NCI-H1694 (cell line): Measurements from ENCODE around the gene DNAAF8.
"Not testable (repeated sequence)": the region's sequence is repeated elsewhere in the genome, so short reads cannot be mapped to it uniquely, and the experiment has no call there.

Source experiments
- DNase-seq: peaks from one replicate; lab custom pipeline; 2025; lab: John Stamatoyannopoulos, UW

Gene DNAAF8

DNA sequence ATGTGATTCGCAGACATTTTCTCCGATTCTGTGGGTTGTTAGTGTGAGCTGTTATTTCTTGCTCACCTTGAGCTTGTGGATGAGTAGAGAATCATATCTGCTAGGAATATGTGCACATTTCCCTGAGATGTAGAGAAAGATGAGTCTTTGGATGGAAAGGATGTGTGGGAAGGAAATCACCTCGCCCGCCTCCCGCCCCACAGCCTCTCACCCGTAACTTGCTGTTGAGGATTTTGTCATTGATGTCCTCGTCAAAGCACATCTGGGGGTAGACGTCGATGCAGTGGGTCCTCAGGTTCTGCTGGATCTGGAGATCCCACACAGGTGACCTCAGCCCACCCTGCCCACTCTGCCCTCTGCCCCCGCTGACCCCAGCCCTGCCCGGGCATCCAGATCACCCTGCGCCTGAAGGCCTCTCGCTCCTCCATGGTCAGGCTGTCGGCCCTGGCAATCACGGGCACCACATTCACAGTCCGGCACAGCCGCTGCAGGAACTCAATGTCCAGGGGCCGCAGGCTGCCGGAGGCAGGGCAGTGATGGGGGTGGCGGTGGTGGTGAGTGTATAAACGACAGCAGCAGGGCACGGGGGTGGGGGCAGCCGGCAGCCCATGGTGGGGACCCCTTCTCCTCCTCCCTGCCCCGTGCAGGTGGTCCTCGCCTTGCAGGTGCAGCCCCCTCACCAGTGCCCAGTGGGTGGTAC lies 49.1 kb downstream of the DNAAF8 start:
- DNase-seq: no peak

DNA sequence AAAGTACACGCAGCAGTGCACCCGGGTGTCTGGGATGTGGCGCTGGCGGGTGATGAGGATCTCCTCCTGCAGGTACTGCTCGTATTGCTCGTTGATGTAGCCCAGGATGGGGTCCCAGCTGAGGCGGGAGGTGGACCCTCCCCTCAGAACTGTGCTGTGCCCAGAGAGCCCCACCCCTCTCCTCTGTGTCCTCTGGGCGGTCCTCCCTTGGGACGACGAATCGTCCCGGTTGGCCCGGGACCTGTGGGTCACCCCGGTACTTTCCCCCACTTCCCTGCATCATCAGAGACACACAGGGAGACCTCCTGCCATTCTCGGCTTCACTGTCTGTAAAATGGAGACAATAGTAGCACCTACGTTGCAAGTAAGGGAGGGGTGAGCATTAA lies 49.6 kb downstream of the DNAAF8 start:
- no peak for DNase-seq

DNA sequence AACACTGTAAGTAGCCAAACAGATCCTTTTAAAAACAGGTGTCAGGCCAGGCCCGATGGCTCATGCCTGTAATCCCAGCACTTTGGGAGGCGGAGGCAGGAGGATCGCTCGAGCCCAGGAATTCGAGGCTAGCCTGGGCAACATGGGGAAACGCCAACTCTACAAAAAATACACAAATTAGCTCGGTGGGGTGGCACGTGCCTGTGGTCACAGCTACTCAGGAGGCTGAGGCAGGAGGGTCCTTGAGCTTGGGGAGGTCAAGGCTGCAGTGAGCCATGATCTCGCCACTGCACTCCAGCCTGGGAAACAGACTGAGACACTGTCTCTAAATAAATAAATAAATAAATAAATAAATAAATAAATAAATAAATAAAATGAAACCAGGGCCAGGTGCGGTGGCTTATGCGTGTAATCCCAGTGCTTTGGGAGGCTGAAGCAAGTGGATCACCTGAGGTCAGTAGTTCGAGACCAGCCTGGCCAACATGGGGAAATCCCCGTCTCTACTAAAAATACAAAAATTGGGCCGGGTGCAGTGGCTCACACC lies 50.2 kb downstream of the DNAAF8 start:
- not testable (repeated sequence) for DNase-seq

DNA sequence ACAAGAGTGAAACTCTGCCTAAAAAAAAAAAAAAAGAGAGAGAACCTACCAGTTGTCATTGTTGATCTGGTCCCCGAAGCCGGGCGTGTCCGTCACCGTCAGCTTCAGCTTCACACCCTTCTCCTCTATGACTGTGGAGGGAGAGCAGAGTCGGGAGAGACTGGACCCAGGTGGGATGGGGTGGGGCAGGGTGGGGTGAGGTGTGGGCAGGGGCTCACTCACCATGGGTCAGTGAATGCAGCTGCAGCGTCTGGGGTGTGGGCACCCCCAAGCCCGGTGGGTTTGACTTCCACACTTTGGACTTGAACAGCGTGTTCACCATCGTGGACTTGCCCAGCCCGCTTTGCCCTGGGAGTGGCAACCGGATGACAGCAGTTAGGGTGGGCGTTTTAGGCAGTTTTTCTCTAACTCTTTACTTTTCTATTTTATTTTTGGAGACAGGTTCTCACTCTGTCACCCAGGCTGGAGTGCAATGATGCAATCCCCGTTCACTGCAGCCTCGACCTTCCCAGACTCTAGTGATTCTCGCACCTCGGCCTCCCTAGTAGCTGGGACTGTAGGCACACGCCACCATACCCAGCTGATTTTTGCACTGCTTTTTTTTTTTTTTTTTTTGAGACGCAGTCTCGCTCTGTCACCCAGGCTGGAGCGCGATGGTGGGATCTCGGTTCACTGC lies 51.6 kb downstream of the DNAAF8 start:
- DNase-seq: no peak

DNA sequence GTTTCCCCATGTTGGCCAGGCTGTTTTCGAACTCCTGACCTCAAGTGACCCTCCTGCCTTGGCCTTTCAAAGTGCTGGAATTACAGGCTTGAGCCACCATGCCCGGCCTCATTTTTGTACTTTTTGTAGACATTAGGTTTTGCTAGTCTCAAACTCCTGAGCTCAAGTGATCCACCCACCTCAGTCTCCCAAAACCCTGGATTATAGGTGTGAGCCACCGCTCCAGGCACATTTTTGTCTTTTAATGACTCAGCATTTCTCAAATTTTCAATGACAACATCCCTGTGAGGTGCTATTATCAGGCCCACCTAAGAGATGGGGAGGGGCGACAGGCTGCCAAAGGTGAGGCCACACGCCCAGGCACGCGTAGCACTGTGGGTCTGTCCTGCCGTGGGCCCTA lies 52.7 kb downstream of the DNAAF8 start:
- DNase-seq: no peak

DNA sequence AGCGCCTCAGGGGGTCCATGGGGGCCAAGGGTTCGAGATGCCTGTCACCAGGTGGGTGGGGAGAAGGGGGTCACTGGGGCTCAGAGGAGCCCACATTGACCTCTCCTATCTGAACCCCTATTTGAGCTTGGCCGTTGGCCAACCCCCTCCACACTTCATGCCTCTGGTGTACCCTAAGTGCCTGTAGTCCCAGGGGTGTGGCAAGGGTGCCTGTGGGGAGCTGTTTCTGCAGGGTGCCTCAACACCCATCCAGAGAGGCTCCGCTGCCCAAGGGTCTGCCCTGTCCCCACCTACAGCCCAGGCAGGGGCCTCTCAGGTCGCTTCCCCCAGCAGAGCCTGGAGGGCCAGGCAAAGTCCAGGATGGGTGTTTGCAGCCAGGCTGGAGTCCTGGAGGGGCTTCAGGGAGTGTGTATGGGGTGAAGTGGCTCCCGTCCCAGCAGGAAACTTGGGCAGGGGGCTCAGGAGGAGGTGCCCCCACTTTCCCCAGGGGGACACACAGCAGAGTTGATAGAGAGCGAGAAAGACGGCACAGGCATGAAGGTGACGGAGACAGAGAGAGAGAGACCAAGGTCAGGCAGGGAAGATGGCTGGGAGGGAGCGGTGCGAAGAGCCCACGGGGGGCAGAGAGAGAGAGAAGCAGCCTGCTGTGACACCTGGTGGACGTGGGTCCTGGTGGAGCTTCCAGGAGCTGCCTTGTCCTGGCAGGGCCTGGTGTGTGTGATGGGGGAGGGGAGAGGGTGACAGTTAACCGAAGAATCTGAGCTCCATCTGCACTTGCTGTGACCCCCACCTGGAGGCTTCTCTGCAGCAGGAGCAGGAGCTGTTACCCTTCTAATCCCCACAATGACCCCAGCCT lies 53.5 kb downstream of the DNAAF8 start, which contains the start of gene SEPTIN12:
TSS of gene SEPTIN12 (minus strand) at position 719 of the 856 bp plus-strand sequence. CDS start at position 19, 700 bp downstream.
- no peak for DNase-seq

DNA sequence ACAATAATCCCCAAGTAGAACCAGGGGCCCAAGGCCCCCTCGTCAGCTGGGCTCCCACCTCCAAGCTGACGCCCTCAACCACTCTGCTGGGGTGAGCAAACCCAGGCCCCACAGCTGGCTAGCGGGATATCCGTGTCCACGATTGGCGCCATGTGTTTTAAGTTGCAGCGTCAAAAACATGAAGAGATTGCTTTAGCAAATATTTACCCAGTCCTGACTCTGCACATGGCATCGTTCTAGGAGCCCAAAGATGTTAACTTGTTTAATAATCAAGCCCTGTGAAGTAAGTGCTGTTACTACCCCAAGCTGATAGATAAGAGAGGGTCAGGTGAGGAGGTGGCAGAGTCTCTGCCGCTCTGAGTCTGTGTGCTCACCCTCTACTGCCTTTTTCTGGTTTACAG lies 54.2 kb downstream of the DNAAF8 start:
- DNase-seq: no peak

DNA sequence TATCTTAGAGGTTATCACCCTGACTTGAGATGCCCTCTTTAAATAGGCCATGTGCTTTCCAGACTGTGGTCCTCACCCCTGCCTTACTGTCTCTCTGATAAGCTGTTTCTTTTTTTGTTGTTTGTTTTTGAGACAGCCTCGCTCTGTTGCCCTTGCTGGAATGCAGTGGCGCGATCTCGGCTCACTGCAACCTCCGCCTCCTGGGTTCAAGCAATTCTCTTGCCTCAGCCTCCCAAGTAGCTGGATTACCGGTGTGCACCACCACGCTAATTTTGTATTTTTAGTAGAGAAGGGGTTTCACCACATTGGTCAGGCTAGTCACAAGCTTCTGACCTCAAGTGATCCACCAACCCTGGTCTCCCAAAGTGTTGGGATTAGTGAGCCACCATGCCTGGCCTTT lies 54.6 kb downstream of the DNAAF8 start:
- no peak for DNase-seq

DNA sequence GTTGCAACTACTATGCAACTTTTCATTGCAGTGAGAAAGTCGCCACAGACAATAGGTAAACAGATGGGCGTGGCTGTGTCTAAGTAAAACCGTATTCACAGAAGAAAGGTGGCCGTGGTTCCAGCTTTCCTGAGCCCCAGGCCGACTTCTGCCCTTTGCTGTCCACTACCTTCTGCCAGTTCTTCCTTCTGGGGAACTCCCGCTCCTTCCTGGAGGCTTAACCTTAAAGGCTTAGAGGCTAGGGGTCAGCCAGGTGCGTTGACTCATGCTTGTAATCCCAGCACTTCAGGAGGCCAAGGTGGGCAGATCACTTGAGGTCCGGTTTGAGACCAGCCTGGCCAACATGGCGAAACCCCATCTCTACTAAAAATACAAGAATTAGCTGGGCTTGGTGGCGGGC lies 55.9 kb downstream of the DNAAF8 start:
- DNase-seq: no peak

DNA sequence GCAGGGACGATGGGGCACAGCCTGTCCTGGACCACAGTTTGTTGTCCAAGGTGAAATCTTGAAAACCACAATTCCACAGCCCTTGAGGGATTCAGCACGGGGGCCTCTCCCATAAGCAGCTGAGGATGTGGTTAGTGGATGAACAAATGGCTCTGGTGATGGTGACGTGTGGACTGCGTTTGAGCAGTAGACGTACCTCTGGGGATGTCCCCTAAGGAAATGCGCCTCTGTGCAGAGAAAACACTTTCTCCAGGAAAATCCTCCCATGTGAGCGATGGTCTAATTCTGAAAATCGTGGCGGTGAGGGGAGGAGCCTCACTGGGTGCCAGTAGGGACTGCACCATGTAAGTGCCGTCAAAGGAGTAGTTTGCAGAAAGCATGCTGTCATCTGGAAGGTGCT lies 56.5 kb downstream of the DNAAF8 start:
- no peak for DNase-seq

DNA sequence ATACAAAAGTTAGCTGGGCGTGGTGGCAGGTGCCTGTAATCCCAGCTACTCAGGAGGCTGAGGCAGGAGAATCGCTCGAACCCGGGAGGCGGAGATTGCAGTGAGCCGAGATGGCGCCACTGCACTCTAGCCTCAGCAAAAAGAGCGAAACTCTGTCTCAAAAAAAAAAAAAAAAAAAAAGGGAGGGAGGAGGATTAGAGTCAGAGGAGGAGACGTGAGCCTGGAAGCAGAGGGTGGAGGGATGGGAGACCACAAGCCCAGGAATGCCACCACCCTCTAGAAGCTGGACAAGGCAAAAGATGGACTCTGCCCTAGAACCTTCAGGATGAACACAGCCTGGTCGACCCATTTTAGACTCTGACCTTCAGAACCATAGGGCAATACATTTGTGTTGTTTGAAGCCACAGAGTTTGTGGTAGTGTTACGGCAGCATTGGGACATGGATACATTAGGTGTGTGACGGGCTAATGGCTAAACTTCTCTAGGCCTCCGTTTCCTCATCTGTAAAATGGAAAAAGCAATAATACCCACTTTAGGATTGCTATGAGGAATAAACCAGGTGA lies 58.7 kb downstream of the DNAAF8 start:
- no peak for DNase-seq

DNA sequence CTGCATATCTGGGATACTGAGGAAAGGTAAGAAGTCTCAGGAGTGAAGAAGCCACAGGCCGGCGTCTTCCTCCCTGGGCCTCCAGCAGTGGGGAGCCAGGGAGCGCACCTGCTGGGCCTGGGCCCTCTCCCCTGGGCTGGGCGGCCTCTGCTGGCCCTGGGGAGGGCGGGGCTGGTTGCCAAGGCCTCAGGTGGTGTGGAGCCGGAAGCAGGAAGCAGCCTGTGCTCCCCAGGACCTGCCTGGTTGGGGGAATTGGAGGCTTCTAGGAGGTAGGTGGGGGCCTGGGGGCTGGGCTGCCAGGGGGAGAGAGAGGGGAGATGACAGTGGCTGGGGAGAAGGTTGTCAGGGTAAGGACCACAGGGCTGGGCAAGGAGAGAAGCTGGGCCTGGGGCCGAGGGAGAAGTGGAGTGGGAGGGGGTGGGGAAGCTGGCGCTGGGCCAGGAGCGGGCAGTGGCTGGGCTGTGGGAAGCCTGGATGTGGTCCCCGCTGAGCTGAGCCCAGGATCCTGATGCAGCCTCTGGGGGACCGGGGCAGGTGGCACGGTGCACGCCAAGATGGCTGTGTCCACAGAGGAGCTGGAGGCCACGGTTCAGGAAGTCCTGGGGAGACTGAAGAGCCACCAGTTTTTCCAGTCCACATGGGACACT lies 61.0 kb downstream of the DNAAF8 start, which contains the start of gene SMIM22:
TSS of gene SMIM22 (plus strand) at position 189 of the 647 bp plus-strand sequence. CDS start at position 555, 366 bp downstream.
- no peak for DNase-seq

DNA sequence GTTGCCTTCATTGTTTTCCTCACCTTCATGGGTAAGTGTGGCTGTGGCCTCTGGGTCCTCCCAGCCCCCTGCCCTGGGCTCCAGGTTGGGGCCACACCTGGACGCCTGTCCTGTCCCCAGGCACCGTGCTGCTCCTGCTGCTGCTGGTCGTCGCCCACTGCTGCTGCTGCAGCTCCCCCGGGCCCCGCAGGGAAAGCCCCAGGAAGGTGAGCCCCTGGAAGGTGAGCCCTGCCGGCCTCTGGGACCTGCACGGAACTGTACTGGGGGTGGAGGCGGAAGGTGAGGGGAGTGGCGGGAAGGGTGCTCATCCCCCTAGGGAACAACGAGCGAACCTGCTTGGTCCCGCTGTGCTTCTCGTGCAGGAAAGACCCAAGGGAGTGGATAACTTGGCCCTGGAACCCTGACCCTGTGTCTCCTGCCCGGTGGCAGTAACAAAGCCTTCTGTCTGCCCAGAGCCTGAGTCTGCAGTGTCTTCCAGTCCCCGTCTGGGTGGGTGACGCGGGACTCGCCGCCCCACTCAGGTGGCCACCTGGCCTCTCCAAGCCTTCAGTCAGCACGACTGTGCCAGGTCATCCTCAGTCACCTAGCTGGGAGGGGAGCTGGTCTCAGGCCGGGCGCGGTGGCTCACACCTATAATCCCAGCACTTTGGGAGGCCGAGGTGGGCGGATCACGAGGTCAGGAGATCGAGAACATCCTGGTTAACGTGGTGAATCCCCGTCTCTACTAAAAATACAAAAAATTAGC lies 61.7 kb downstream of the DNAAF8 start:
- no peak for DNase-seq

DNA sequence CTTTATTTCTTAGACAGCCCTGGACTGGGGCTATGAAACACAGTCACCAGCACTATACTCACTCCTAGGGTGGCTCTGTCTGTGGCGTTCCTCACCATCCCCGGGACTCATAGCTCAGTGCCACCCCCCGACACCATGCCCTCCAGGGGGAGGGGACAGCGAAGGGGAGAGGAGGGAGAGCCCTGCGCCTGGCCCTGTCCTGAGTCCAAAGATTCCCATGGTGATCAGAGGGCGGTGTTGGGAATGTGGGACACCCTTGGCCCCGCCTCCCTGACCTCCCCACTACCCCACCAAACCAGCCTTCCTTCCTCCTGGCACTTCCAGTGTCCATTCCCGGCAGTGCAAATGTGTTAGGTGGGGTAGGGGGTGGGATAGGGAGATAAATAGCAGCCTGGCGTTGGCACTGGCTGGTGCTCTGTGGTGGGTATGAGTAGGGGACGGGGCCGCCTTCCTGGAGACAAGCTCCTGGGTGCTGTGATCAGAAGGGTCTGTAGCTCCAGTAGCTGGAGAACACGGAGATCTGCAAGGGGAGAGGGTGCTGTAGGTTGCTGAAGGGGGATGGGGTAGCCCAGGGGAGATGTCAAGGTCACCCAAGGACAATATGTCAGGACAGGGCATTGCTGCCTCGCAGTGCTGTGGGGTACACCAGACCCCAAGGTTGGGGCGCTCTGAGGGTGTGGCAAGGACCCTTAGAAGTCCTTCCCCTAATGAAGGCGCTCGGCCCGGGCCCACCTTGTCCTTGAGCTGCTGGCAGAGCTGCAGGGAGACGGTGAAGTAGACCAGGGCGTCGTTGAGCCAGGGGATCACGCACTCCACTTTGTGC lies 62.9 kb downstream of the DNAAF8 start:
- no peak for DNase-seq

DNA sequence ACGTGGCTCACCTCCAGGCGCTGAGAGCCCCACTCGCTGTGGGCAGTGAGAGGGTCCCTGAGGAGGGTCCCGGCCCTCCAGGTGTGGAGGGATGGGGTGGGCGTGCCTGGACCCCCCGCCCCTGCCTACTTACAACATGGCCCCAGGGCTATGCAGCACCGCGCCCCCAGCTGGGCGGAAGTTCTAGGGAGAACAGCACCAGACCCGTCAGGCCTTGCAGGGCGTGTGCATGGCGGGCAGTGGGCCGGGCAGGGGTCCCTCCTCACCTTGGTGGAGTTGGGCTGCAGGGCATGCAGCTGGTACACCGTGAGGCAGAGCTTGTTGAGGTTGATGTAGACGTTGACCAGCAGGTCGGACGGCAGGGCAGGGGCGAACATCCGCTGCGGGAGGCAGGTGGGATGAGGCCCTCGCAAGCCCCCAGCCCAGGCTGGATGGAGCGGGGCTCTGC lies 63.5 kb downstream of the DNAAF8 start:
- DNase-seq: no peak

DNA sequence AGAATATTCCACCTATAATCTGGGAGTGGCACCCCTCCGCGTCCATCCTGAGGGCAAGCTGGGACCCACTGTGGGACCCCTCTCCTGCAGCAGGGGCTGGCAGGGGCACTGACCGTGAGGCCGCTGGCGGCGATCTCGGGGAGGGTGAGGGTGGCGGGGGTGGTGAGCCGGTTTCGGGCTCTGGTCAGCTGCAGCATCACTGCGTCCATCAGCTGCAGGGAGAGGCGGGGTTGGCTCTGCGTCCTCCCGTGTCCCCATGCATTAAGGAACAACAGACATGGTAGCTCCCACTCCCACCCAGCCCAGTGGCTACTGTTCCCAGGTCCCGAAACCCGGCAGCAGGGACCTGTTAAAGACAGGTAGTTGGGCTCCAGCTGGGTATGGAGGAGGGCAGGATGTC lies 64.1 kb downstream of the DNAAF8 start:
- DNase-seq: no peak
